ENCODE data around the gene KPNA3. TPM values are rescaled to one million over a fixed set of nuclear protein-coding genes. Genes with fewer than 3 reads are reported as not detected.
"Not testable (repeated sequence)": the region's sequence is repeated elsewhere in the genome, so short reads cannot be mapped to it uniquely, and the experiment has no call there.

The KPNA3 gene
- total RNA-seq, 5 donors from 2014 or later (not counting 1 experiment from before 2014, with no cell fraction given), result 19.6 to 22.3 (median 21.4) TPM

DNA sequence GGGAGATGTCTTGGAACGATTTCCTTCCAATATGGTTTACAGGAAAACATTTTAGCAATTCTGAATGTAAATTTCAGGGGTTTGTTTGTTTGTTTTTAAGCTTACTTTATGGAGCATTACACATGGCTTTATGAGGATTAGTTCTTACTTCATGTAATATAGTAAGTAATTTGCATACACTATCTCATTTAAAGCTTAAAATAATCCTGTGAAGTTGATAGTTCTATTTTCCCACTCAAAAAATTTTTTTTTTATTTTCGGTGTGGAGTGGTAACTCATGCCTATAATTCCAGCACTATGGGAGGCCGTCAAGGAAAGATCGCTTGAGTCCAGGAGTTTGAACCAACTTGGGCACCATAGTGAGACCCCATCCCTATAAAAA lies 19.0 kb upstream of the KPNA3 start:
- no peak for DNase-seq
- Histone ChIP-seq H3K27ac (ENCODE audit: low read length) (no peak overlapping the region), H3K36me3 (ENCODE audit: control insufficient read depth in 2 of 2, extremely low read depth in 1 of 2, insufficient read depth in 1 of 2, low read length in 1 of 2) (no peaks in the 10 kb centered on the region), H3K9me3 (no peaks in the 10 kb centered on the region), H3K4me1 (ENCODE audit: control insufficient read depth in 1 of 2, extremely low read depth in 1 of 2, insufficient read depth in 2 of 2, low read length in 2 of 2) (no peaks in the 10 kb centered on the region), H3K4me3 (ENCODE audit: control insufficient read depth in 1 of 2, extremely low read depth in 1 of 2, low read length in 1 of 2) (no peak overlapping the region), H3K27me3 (replicated peaks in 1 of 2; ENCODE audit: control insufficient read depth in 2 of 2, extremely low read depth in 1 of 2, insufficient read depth in 2 of 2, low read length in 1 of 2) (peaks cover 0 to 7% of the 10 kb centered on the region in 2 experiments)
- Mint-ChIP-seq H3K9me3 (no peaks in the 10 kb centered on the region), H3K27me3 (peaks cover 12 to 17% of the 10 kb centered on the region in 2 donors), H3K4me3 (no peak overlapping the region), H3K27ac (no peak overlapping the region), H3K4me1 (no peaks in the 10 kb centered on the region), H3K36me3 (no peaks in the 10 kb centered on the region)
- no CpG with 5 or more reads among the region's 4 CpGs for WGBS (ENCODE audit: insufficient coverage)
- ChIA-PET CTCF (no interaction called here), POLR2A (interaction anchor here (0.6 kb wide), 2 partner anchors 9 to 19 kb away, joined by 3 to 6 read pairs; no protein-coding TSS in a partner anchor)
- no peak for ATAC-seq (replicated peaks in 1 of 4)

DNA sequence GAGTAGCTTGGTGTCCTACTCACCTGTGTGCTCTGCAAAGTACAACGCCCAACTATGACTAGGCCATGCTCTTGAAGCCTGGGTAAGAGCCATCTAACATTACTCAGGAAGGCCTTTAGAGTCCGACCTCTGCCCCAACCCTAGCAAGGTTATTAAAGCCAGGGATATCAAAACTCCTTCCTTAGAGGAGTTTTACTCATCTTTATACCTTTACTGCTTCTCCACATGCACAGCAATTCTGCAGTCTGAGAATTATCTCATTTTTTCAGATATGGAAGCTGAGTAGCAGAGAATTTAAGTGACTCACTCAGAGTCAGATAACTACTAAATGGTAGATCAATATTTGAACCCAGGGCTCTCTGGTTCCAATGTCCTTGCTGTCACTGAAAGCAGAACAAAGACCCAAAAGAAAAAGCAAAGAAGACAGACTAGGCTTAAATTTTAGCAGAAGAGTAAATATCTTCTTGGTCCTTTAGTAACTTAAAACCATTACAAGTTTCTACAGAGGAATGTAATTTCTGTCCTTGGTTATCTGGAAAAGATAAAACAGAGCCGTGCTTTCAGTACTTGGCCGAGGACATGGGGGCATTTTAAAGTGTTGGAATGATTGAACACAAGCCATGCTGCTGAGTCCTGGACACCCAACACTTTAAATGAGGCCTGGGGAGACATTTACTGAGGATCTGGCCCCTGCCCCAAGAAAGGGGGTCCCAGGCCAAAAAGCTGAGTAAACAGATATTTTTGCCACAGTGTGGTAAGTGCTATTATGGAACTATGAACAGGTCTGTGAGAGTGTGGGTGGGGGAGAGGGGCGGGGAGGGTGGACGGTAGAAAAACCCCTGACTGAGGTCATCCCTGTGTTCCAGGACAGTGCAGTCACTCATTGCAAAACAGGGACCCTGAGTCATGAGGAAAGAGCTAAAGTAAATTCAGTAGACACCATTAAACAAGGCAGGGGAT lies 18.4 kb upstream of the KPNA3 start:
- Mint-ChIP-seq H3K4me1 (no peaks in the 10 kb centered on the region), H3K27ac (no peak overlapping the region), H3K9me3 (no peaks in the 10 kb centered on the region), H3K27me3 (peaks cover 14 to 19% of the 10 kb centered on the region in 2 donors), H3K4me3 (no peak overlapping the region), H3K36me3 (no peaks in the 10 kb centered on the region)
- ChIA-PET CTCF (no interaction called here), POLR2A (interaction anchor here in 1 of 2 donors (0.6 kb wide), 1 partner anchor 20 kb away, joined by 3 read pairs; no protein-coding TSS in a partner anchor)
- WGBS (ENCODE audit: insufficient coverage), result 69% methylated on average over 5 of the region's 6 CpGs
- no peaks in the 10 kb centered on the region for H3K4me1 ChIP-seq (ENCODE audit: control insufficient read depth in 1 of 2, extremely low read depth in 1 of 2, insufficient read depth in 2 of 2, low read length in 2 of 2)
- H3K27ac ChIP-seq (ENCODE audit: low read length), result no peak overlapping the region
- DNase-seq (no peak), ATAC-seq (replicated peaks in 1 of 4) (no peak)
- no peak overlapping the region for H3K4me3 ChIP-seq (ENCODE audit: control insufficient read depth in 1 of 2, extremely low read depth in 1 of 2, low read length in 1 of 2)
- H3K9me3 ChIP-seq, result no peaks in the 10 kb centered on the region
- H3K36me3 ChIP-seq (ENCODE audit: control insufficient read depth in 2 of 2, extremely low read depth in 1 of 2, insufficient read depth in 1 of 2, low read length in 1 of 2), result no peaks in the 10 kb centered on the region
- peaks cover 0 to 10% of the 10 kb centered on the region in 2 experiments for H3K27me3 ChIP-seq (replicated peaks in 1 of 2; ENCODE audit: control insufficient read depth in 2 of 2, extremely low read depth in 1 of 2, insufficient read depth in 2 of 2, low read length in 1 of 2)

- Histone ChIP-seq H3K9me3 (no peaks in the 10 kb centered on the region), H3K4me3 (ENCODE audit: control insufficient read depth in 1 of 2, extremely low read depth in 1 of 2, low read length in 1 of 2) (no peak overlapping the region), H3K4me1 (ENCODE audit: control insufficient read depth in 1 of 2, extremely low read depth in 1 of 2, insufficient read depth in 2 of 2, low read length in 2 of 2) (no peaks in the 10 kb centered on the region), H3K27me3 (replicated peaks in 1 of 2; ENCODE audit: control insufficient read depth in 2 of 2, extremely low read depth in 1 of 2, insufficient read depth in 2 of 2, low read length in 1 of 2) (peaks cover 0 to 12% of the 10 kb centered on the region in 2 experiments), H3K36me3 (ENCODE audit: control insufficient read depth in 2 of 2, extremely low read depth in 1 of 2, insufficient read depth in 1 of 2, low read length in 1 of 2) (no peaks in the 10 kb centered on the region), H3K27ac (ENCODE audit: low read length) (no peak overlapping the region)
- Mint-ChIP-seq H3K36me3 (no peaks in the 10 kb centered on the region), H3K4me3 (no peak overlapping the region), H3K27me3 (peaks cover 14 to 21% of the 10 kb centered on the region in 2 donors), H3K4me1 (no peaks in the 10 kb centered on the region), H3K27ac (no peak overlapping the region), H3K9me3 (no peaks in the 10 kb centered on the region)
- ATAC-seq (replicated peaks in 1 of 4) (no peak), DNase-seq (no peak)
- ChIA-PET CTCF (no interaction called here), POLR2A (interaction anchor here in 1 of 2 donors (0.5 kb wide), 1 partner anchor 10 kb away, joined by 3 read pairs; no protein-coding TSS in a partner anchor)
- 95% methylated on average over 4 of the region's 6 CpGs for WGBS (ENCODE audit: insufficient coverage)
Measured at GRCh38 chr13:49807681-49808080, 15.2 kb upstream of the KPNA3 start.

GRCh38 chr13:49806126-49806536 lies 13.6 kb upstream of the KPNA3 start:
- WGBS (ENCODE audit: insufficient coverage), result 78% methylated on average over 1 of the region's 3 CpGs
- no peak overlapping the region for H3K27ac ChIP-seq (ENCODE audit: low read length)
- ChIA-PET CTCF (no interaction called here), POLR2A (no interaction called here)
- DNase-seq (no peak), ATAC-seq (replicated peaks in 1 of 4) (no peak)
- Mint-ChIP-seq H3K36me3 (no peaks in the 10 kb centered on the region), H3K27me3 (peaks cover 14 to 21% of the 10 kb centered on the region in 2 donors), H3K9me3 (no peaks in the 10 kb centered on the region), H3K4me1 (no peaks in the 10 kb centered on the region), H3K27ac (no peak overlapping the region), H3K4me3 (no peak overlapping the region)
- no peaks in the 10 kb centered on the region for H3K36me3 ChIP-seq (ENCODE audit: control insufficient read depth in 2 of 2, extremely low read depth in 1 of 2, insufficient read depth in 1 of 2, low read length in 1 of 2)
- H3K27me3 ChIP-seq (replicated peaks in 1 of 2; ENCODE audit: control insufficient read depth in 2 of 2, extremely low read depth in 1 of 2, insufficient read depth in 2 of 2, low read length in 1 of 2), result peaks cover 0 to 12% of the 10 kb centered on the region in 2 experiments
- H3K4me3 ChIP-seq (ENCODE audit: control insufficient read depth in 1 of 2, extremely low read depth in 1 of 2, low read length in 1 of 2), result no peak overlapping the region
- no peaks in the 10 kb centered on the region for H3K4me1 ChIP-seq (ENCODE audit: control insufficient read depth in 1 of 2, extremely low read depth in 1 of 2, insufficient read depth in 2 of 2, low read length in 2 of 2)
- H3K9me3 ChIP-seq, result no peaks in the 10 kb centered on the region

GRCh38 chr13:49803047-49803446 lies 10.6 kb upstream of the KPNA3 start:
- ATAC-seq (replicated peaks in 1 of 4); H3K27me3 ChIP-seq (replicated peaks in 1 of 2; ENCODE audit: control insufficient read depth in 2 of 2, extremely low read depth in 1 of 2, insufficient read depth in 2 of 2, low read length in 1 of 2); DNase-seq; CTCF ChIA-PET; H3K27ac Mint-ChIP-seq; H3K4me3 ChIP-seq (ENCODE audit: control insufficient read depth in 1 of 2, extremely low read depth in 1 of 2, low read length in 1 of 2); H3K4me3 Mint-ChIP-seq; H3K9me3 ChIP-seq; H3K36me3 ChIP-seq (ENCODE audit: control insufficient read depth in 2 of 2, extremely low read depth in 1 of 2, insufficient read depth in 1 of 2, low read length in 1 of 2); H3K4me1 Mint-ChIP-seq; H3K4me1 ChIP-seq (ENCODE audit: control insufficient read depth in 1 of 2, extremely low read depth in 1 of 2, insufficient read depth in 2 of 2, low read length in 2 of 2); H3K27ac ChIP-seq (ENCODE audit: low read length); H3K36me3 Mint-ChIP-seq; H3K9me3 Mint-ChIP-seq: not testable (repeated sequence)
- H3K27me3 Mint-ChIP-seq, result peaks cover 7 to 13% of the 10 kb centered on the region in 2 donors
- POLR2A ChIA-PET, result interaction anchor here in 1 of 2 donors (0.6 to 0.7 kb wide), 4 partner anchors 9 to 1303 kb away, joined by 3 to 6 read pairs (median 6); no protein-coding TSS in a partner anchor
- 87% methylated on average over 6 of the region's 10 CpGs for WGBS (ENCODE audit: insufficient coverage)

DNA sequence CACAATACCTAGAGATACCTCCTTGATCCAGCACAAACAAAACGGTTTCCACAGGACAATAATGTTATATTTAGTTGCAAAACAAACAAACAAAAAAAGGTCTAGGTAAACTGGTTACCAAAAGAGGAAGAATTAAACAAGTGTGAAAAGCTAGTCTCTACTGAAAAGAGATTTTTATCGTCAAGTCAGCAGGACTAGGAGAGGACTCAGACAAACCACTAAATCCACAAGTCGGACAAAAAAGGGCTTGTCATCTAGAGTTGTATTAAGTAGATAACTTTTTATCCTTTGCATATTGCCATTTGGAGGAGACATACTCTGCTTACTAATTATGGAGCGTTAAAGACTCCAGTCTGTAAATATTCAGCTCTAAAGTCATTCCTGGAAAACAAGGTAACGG lies 9.9 kb upstream of the KPNA3 start:
- Mint-ChIP-seq H3K36me3 (no peaks in the 10 kb centered on the region), H3K27me3 (peaks cover 5 to 9% of the 10 kb centered on the region in 2 donors), H3K4me3 (no peak overlapping the region), H3K9me3 (no peaks in the 10 kb centered on the region), H3K27ac (no peak overlapping the region), H3K4me1 (no peaks in the 10 kb centered on the region)
- ChIA-PET CTCF (interaction anchor here in 1 of 2 donors (0.6 kb wide), 1 partner anchor 43 kb away, joined by 4 read pairs; no protein-coding TSS in a partner anchor), POLR2A (interaction anchor here in 1 of 2 donors (0.7 kb wide), 2 partner anchors 9 to 21 kb away, joined by 3 to 6 read pairs; no protein-coding TSS in a partner anchor)
- Histone ChIP-seq H3K36me3 (ENCODE audit: control insufficient read depth in 2 of 2, extremely low read depth in 1 of 2, insufficient read depth in 1 of 2, low read length in 1 of 2) (no peaks in the 10 kb centered on the region), H3K4me3 (ENCODE audit: control insufficient read depth in 1 of 2, extremely low read depth in 1 of 2, low read length in 1 of 2) (no peak overlapping the region), H3K4me1 (ENCODE audit: control insufficient read depth in 1 of 2, extremely low read depth in 1 of 2, insufficient read depth in 2 of 2, low read length in 2 of 2) (no peaks in the 10 kb centered on the region), H3K9me3 (no peaks in the 10 kb centered on the region), H3K27me3 (replicated peaks in 1 of 2; ENCODE audit: control insufficient read depth in 2 of 2, extremely low read depth in 1 of 2, insufficient read depth in 2 of 2, low read length in 1 of 2) (peaks cover 0 to 8% of the 10 kb centered on the region in 2 experiments), H3K27ac (ENCODE audit: low read length) (no peak overlapping the region)
- DNase-seq (no peak), ATAC-seq (replicated peaks in 1 of 4) (no peak)
- WGBS (ENCODE audit: insufficient coverage), result no CpG with 5 or more reads among the region's 5 CpGs
